Uterus (tissue), 4 donors: ENCODE results near the gene PPP2R2B. TPM values are rescaled to one million over a fixed set of nuclear protein-coding genes. Genes with fewer than 3 reads are reported as not detected.
"Not testable (repeated sequence)": the region's sequence is repeated elsewhere in the genome, so short reads cannot be mapped to it uniquely, and the experiment has no call there.

ENCODE experiments used
- DNase-seq, 2 donors: peaks; one replicate each; pipeline ENCODE4 v3.0.0-alpha.2; 2019 to 2020
- H3K27ac ChIP-seq, 2 donors: fragments of 200-600 bp; sonication (generic); 1 replicate in 1 of 2; 2 replicates in 1 of 2; pipeline ENCODE4 v1.5.1; 2016 to 2018
- H3K27me3 ChIP-seq, 2 donors: fragments of 200-600 bp; sonication (generic); one replicate each; pipeline ENCODE4 v1.5.1; 2018 to 2019; ENCODE audit warnings: control low read depth in 1 of 2
- H3K36me3 ChIP-seq, 2 donors: fragments of 200-600 bp; sonication (generic); one replicate each; pipeline ENCODE4 v1.5.1; 2019; ENCODE audit warnings: control low read depth in 1 of 2
- H3K4me1 ChIP-seq, 2 donors: fragments of 200-600 bp; sonication (generic); one replicate each; pipeline ENCODE4 v1.5.1; 2018 to 2019; ENCODE audit warnings: control low read depth in 1 of 2
- H3K4me3 ChIP-seq, 2 donors: fragments of 200-600 bp; sonication (generic); 1 replicate in 1 of 2; 2 replicates in 1 of 2; pipeline ENCODE4 v1.5.1; 2018 to 2019; ENCODE audit warnings: mild to moderate bottlenecking in 1 of 2
- H3K9me3 ChIP-seq, 2 donors: fragments of 200-600 bp; sonication (generic); one replicate each; pipeline ENCODE4 v1.5.1; 2019; ENCODE audit warnings: control low read depth in 1 of 2
- CTCF ChIP-seq, 4 experiments: fragments of 200-600 bp in 2 of 4; fragments of 450-650 bp in 2 of 4; sonication (generic) in 2 of 4; IDR thresholded peaks; one replicate each; pipeline ENCODE4 v1.5.1; 2016 to 2019; ENCODE audit warnings: antibody characterized with exemption in 4 of 4, mild to moderate bottlenecking in 2 of 4, moderate library complexity in 1 of 4
- POLR2A ChIP-seq, 2 donors: fragments of 450-650 bp; IDR thresholded peaks; one replicate each; pipeline ENCODE4 v1.6.1; 2016; ENCODE audit warnings: antibody characterized with exemption in 2 of 2, mild to moderate bottlenecking in 1 of 2, moderate library complexity in 1 of 2
- intact Hi-C: fragments of 100-400 bp; cut with DNase I; formaldehyde crosslinking; loops from one replicate; pipeline ENCODE4 v1.15.1; 2023; ENCODE audit warnings: low total_unique reads
- total RNA-seq, 4 donors: library from RNA; depleted of rRNA in 3 of 4; stranded (reverse); fragments of >200 nt in 3 of 4; gene quantifications; one replicate each; pipeline versions ENCODE4 v1.1.0 to v1.2.4, GENCODE V29; 2014 to 2023
- donor health status: DM: yes; HTN: yes; CAD: no.

The PPP2R2B gene
- total RNA-seq, 4 donors from 2014 or later, result 0.26 to 14.8 (median 2.0) TPM; not detected in 1

- no peak overlapping the region for H3K27ac ChIP-seq
- TF ChIP-seq POLR2A (IDR thresholded peaks at IDR 0.05), result no peak
- TF ChIP-seq CTCF (IDR thresholded peaks at IDR 0.05), result no peak
- no peaks in the 10 kb centered on the region for H3K27me3 ChIP-seq
- H3K4me3 ChIP-seq, result no peak overlapping the region
- DNase-seq, result no peak
- intact Hi-C loops, result no loop called here
- no peaks in the 10 kb centered on the region for H3K36me3 ChIP-seq
- no peaks in the 10 kb centered on the region for H3K9me3 ChIP-seq
- no peaks in the 10 kb centered on the region for H3K4me1 ChIP-seq
Observed at GRCh38 chr5:146564007-146564762, 314.4 kb downstream of the PPP2R2B start.

- Histone ChIP-seq H3K27me3 (no peaks in the 10 kb centered on the region), H3K4me3 (no peak overlapping the region), H3K4me1 (no peaks in the 10 kb centered on the region), H3K27ac (no peak overlapping the region), H3K9me3 (no peaks in the 10 kb centered on the region), H3K36me3 (no peaks in the 10 kb centered on the region)
- intact Hi-C loops, result no loop called here
- no peak for TF ChIP-seq CTCF (IDR thresholded peaks at IDR 0.05)
- no peak for TF ChIP-seq POLR2A (IDR thresholded peaks at IDR 0.05)
- DNase-seq, result no peak
Observed at GRCh38 chr5:146562461-146562860, 316.1 kb downstream of the PPP2R2B start.

GRCh38 chr5:146561711-146562110, 316.8 kb downstream of the PPP2R2B start:
- intact Hi-C loops, result no loop called here
- Histone ChIP-seq H3K36me3 (no peaks in the 10 kb centered on the region), H3K9me3 (no peaks in the 10 kb centered on the region), H3K27ac (no peak overlapping the region), H3K4me1 (no peaks in the 10 kb centered on the region), H3K27me3 (no peaks in the 10 kb centered on the region), H3K4me3 (no peak overlapping the region)
- no peak for DNase-seq
- no peak for TF ChIP-seq POLR2A (IDR thresholded peaks at IDR 0.05)

DNA sequence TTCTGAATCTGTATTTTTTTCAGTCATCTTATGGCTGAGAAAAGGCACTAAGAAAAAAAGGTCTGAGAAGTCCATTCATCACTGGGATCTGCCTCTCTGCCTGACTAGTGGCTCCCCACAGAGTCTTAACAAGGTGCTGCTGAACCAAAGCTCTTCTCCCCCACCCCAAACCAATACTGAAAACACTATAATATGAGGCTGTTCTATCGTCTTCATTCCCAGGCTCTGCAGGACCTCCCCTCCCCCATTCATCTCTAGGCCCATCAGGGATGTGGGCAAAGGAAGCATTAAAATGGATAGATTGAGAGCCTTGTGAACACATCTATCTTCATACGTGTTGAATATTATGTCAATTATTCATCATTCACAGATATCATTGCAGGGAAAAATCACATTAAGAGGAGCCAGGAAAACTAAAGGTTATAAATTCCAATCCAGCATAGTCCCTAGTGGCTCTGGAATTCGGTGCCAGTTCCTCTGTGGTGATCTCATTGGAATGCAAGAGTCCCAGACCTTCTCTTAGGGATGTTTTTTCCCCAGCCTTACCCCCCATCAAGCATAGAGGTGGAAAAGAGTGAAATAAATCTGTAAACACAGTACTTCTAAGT, 318.2 kb downstream of the PPP2R2B start:
- DNase-seq, result no peak
- no peaks in the 10 kb centered on the region for H3K36me3 ChIP-seq
- no peak for TF ChIP-seq POLR2A (IDR thresholded peaks at IDR 0.05)
- TF ChIP-seq CTCF (IDR thresholded peaks at IDR 0.05), result no peak
- intact Hi-C loops, result no loop called here
- H3K27me3 ChIP-seq, result no peaks in the 10 kb centered on the region
- no peak overlapping the region for H3K27ac ChIP-seq
- H3K4me1 ChIP-seq, result no peaks in the 10 kb centered on the region
- no peaks in the 10 kb centered on the region for H3K9me3 ChIP-seq
- H3K4me3 ChIP-seq, result no peak overlapping the region

- H3K27me3 ChIP-seq, DNase-seq, H3K27ac ChIP-seq, H3K9me3 ChIP-seq, H3K36me3 ChIP-seq, intact Hi-C loops, H3K4me3 ChIP-seq, H3K4me1 ChIP-seq: not testable (repeated sequence)
Observed at GRCh38 chr5:146556884-146557283, 321.7 kb downstream of the PPP2R2B start.

GRCh38 chr5:146553446-146553845, 325.1 kb downstream of the PPP2R2B start:
- TF ChIP-seq CTCF (IDR thresholded peaks at IDR 0.05), result no peak
- no peak for TF ChIP-seq POLR2A (IDR thresholded peaks at IDR 0.05)
- H3K4me3 ChIP-seq, result no peak overlapping the region
- no peaks in the 10 kb centered on the region for H3K36me3 ChIP-seq
- no peaks in the 10 kb centered on the region for H3K9me3 ChIP-seq
- H3K4me1 ChIP-seq, result no peaks in the 10 kb centered on the region
- intact Hi-C loops, result no loop called here
- no peak overlapping the region for H3K27ac ChIP-seq
- no peak for DNase-seq
- H3K27me3 ChIP-seq, result peaks cover 0 to 3% of the 10 kb centered on the region in 2 donors
